GM12878 (cell line): Measurements from ENCODE around the gene POMT1.
"Not testable (repeated sequence)": the region's sequence is repeated elsewhere in the genome, so short reads cannot be mapped to it uniquely, and the experiment has no call there.

Source experiments
- CTCF ChIP-seq, 3 experiments: IDR thresholded peaks in 2 of 3; conservative IDR thresholded peaks in 1 of 3; 2 replicates each; pipeline ENCODE4 v1.5.1; 2011; ENCODE audit warnings: low read depth in 3 of 3, low read length in 3 of 3, mild to moderate bottlenecking in 3 of 3, control low read depth in 2 of 3, moderate library complexity in 2 of 3, inconsistent platforms in 1 of 3, mixed read lengths in 1 of 3; ENCODE audit not compliant: control insufficient read depth in 2 of 3, insufficient read depth in 1 of 3; ENCODE audit errors: extremely low read depth in 1 of 3
- EZH2 ChIP-seq: IDR thresholded peaks from 2 replicates; pipeline ENCODE4 v1.6.1; 2012; ENCODE audit warnings: low read depth, mild to moderate bottlenecking, control low read depth, inconsistent platforms, low read length, borderline replicate concordance; ENCODE audit not compliant: control insufficient read depth
- LARP7 ChIP-seq: fragments of 450-650 bp; IDR thresholded peaks from 2 replicates; pipeline ENCODE4 v1.6.1; 2017; ENCODE audit warnings: mild to moderate bottlenecking
- MLLT1 ChIP-seq: fragments of 450-650 bp; IDR thresholded peaks from 2 replicates; pipeline ENCODE4 v1.6.1; 2016; ENCODE audit warnings: mild to moderate bottlenecking

- not testable (repeated sequence) for TF ChIP-seq CTCF (IDR thresholded peaks at IDR 0.05 in 2 of 3, conservative IDR thresholded peaks at IDR 0.05 in 1 of 3; ENCODE audit: control insufficient read depth in 2 of 3, extremely low read depth in 1 of 3, insufficient read depth in 1 of 3, low read depth in 3 of 3, low read length in 3 of 3); MLLT1; LARP7; EZH2
These were observed 47.7 kb downstream of the POMT1 start for GRCh38 chr9:131550465-131550864.
